Right lobe of liver (tissue), 4 donors: Measurements from ENCODE around the gene GNAQ.

Experiments used
- CTCF ChIP-seq, 4 donors: fragments of 200-600 bp in 3 of 4; fragments of 450-650 bp in 1 of 4; IDR thresholded peaks; one replicate each; pipeline versions ENCODE4 v1.5.1 to v1.8.0; 2016 to 2022; ENCODE audit warnings: antibody characterized with exemption in 4 of 4, mild to moderate bottlenecking in 2 of 4
- POLR2A ChIP-seq: fragments of 450-650 bp; IDR thresholded peaks from one replicate; pipeline ENCODE4 v1.6.1; 2017; ENCODE audit warnings: antibody characterized with exemption, mild to moderate bottlenecking
- donor health status: DM: no; HTN: no; CAD: no.
- donor health status: DM: no; HTN: no; CAD: no.
- donor health status: DM: no; HTN: yes; CAD: no.

- TF ChIP-seq CTCF (IDR thresholded peaks at IDR 0.05): no peak
- no peak for TF ChIP-seq POLR2A
Observed at GRCh38 chr9:77892955-77893514, 138.6 kb downstream of the GNAQ start.
